Measurements from ENCODE around the gene NTF4.

Gene NTF4

GRCh38 chr19:49016067-49016839 lies 48.4 kb downstream of the NTF4 start:
- no peak overlapping the region for H3K9ac ChIP-seq (ENCODE audit: low read depth, low read length)
- no peak overlapping the region for H3K4me3 ChIP-seq (ENCODE audit: low read length)
- no peak overlapping the region for H3K27ac ChIP-seq (ENCODE audit: low read length)
- H3K27me3 ChIP-seq (ENCODE audit: insufficient read depth, low read length), result peaks cover 37% of the 10 kb centered on the region
- H3K4me1 ChIP-seq (ENCODE audit: insufficient read depth, low read length), result no peaks in the 10 kb centered on the region; the same call in 1 of the 2 replicates
- peaks cover 49% of the 10 kb centered on the region for H3K36me3 ChIP-seq (ENCODE audit: insufficient read depth, low read depth, low read length)
- H3K9me3 ChIP-seq (ENCODE audit: insufficient read depth, low read depth, low read length), result no peaks in the 10 kb centered on the region

DNA sequence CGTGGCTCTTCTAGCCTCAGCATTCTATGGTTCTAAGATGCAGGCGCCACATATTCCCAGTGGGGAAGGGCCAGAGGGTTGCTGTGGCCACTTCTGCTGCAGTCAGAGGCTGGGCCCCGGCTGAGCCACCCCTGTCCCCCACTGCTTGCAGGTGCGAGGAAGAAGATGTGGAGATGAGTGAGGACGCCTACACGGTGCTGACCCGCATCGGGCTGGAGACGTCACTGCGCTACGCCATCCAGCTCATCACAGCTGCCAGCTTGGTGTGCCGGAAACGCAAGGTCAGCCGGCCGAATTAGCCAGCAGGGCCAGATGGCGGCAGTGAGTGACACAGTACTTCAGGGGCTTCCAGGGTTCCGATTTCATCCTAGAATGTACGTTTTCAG lies 49.8 kb downstream of the NTF4 start:
- H3K36me3 ChIP-seq (ENCODE audit: insufficient read depth, low read depth, low read length), result peaks cover 60% of the 10 kb centered on the region
- no peak overlapping the region for H3K4me3 ChIP-seq (ENCODE audit: low read length)
- no peak overlapping the region for H3K27ac ChIP-seq (ENCODE audit: low read length)
- peaks cover 24% of the 10 kb centered on the region for H3K27me3 ChIP-seq (ENCODE audit: insufficient read depth, low read length)
- H3K9ac ChIP-seq (ENCODE audit: low read depth, low read length), result no peak overlapping the region
- H3K9me3 ChIP-seq (ENCODE audit: insufficient read depth, low read depth, low read length), result no peaks in the 10 kb centered on the region
- H3K4me1 ChIP-seq (ENCODE audit: insufficient read depth, low read length), result no peaks in the 10 kb centered on the region; the same call in 1 of the 2 replicates

DNA sequence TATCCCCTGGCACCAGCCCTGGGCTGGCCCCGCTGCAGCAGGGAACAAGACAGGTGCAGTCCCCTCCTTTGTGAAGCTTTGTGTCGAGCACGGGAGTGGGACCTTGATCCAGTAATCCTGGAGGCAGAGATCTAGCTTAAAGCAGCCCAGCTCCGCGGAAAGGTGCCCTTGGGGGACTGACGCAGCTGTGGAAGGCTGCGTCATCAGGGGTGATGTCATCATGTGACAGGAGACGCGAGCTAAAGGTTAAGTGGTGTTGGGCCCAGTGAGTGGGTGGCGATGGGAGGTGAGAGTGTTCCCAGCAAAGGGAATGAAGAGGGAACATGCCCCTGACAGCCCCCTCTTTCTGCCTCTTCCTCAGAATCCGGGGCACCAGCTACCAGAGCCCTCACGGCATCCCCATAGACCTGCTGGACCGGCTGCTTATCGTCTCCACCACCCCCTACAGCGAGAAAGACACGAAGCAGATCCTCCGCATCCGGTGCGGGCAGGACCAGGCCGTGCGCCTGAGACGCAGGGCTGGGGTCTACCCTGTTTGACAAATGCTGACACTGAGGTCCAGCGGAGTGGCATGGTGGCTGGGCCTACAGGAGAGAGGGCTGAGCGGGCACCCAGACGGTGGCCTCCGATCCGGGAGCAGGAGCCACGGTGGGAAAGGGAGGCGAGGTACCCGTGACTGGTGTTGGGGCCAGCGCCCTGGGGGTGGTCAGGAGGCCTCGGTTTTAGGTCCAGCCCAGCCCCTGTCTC lies 50.3 kb downstream of the NTF4 start:
- H3K27me3 ChIP-seq (ENCODE audit: insufficient read depth, low read length), result peaks cover 23% of the 10 kb centered on the region
- H3K4me3 ChIP-seq (ENCODE audit: low read length), result no peak overlapping the region
- no peak overlapping the region for H3K9ac ChIP-seq (ENCODE audit: low read depth, low read length)
- H3K4me1 ChIP-seq (ENCODE audit: insufficient read depth, low read length), result no peaks in the 10 kb centered on the region; the same call in 1 of the 2 replicates
- H3K9me3 ChIP-seq (ENCODE audit: insufficient read depth, low read depth, low read length), result no peaks in the 10 kb centered on the region
- H3K27ac ChIP-seq (ENCODE audit: low read length), result no peak overlapping the region
- peaks cover 66% of the 10 kb centered on the region for H3K36me3 ChIP-seq (ENCODE audit: insufficient read depth, low read depth, low read length)

DNA sequence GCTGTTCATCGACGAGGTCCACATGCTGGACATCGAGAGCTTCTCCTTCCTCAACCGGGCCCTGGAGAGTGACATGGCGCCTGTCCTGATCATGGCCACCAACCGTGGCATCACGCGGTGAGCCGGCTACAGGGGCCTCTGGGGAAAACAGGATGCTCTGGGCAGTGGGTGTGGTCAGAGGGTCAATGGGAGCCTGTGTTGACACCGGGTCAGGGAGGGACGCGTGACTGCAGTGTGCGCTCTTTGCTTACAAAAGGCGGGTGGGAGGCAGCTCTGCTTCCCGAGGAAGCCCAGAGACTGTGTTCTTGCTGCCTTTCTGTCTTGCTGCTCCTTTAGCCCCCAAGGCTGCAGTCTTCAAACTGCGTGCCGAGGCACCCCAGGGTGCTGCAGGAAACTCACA lies 53.4 kb downstream of the NTF4 start:
- no peaks in the 10 kb centered on the region for H3K4me1 ChIP-seq (ENCODE audit: insufficient read depth, low read length)
- H3K9me3 ChIP-seq (ENCODE audit: insufficient read depth, low read depth, low read length), result no peaks in the 10 kb centered on the region
- H3K27me3 ChIP-seq (ENCODE audit: insufficient read depth, low read length), result no peaks in the 10 kb centered on the region
- peaks cover 79% of the 10 kb centered on the region for H3K36me3 ChIP-seq (ENCODE audit: insufficient read depth, low read depth, low read length)
- H3K4me3 ChIP-seq (ENCODE audit: low read length), result no peak overlapping the region
- H3K9ac ChIP-seq (ENCODE audit: low read depth, low read length), result no peak overlapping the region
- no peak overlapping the region for H3K27ac ChIP-seq (ENCODE audit: low read length)
